ENCODE measurements around the gene CHCHD3.

GRCh38 chr7:133130166-133130565 lies 48.3 kb upstream of the CHCHD3 start:
- TF ChIP-seq RBM39 (optimal IDR thresholded peaks at IDR 0.05; ENCODE audit: low read depth, low read length): no peak
- TF ChIP-seq SMAD3 (CRISPR knock-in tag; conservative IDR thresholded peaks at IDR 0.05): no peak
- TF ChIP-seq CBX2 (IDR thresholded peaks at IDR 0.05; ENCODE audit: insufficient read depth, low read length, poor library complexity, severe bottlenecking): no peak
- no peak for TF ChIP-seq RAD21 (CRISPR knock-in tag; conservative IDR thresholded peaks at IDR 0.05 in 1 of 2, IDR thresholded peaks at IDR 0.05 in 1 of 2)
- no peak for TF ChIP-seq ZBTB9 (CRISPR knock-in tag; IDR thresholded peaks at IDR 0.05)
- no peak for TF ChIP-seq PURB (CRISPR knock-in tag; IDR thresholded peaks at IDR 0.05; ENCODE audit: low read depth)
- TF ChIP-seq CTCF (IDR thresholded peaks at IDR 0.05 in 2 of 3, conservative IDR thresholded peaks at IDR 0.05 in 1 of 3; ENCODE audit: insufficient read depth in 2 of 3, low read depth in 1 of 3, low read length in 3 of 3): no peak
- TF ChIP-seq KDM1A (IDR thresholded peaks at IDR 0.05): no peak

Data from K562 (cell line).